H1 (cell line): ENCODE data around the gene MLNR. TPM values are rescaled to one million over a fixed set of nuclear protein-coding genes. Genes with fewer than 3 reads are reported as not detected.

Source experiments
- KDM1A ChIP-seq: fragments of 200-600, 300-600 bp; sonication (generic); IDR thresholded peaks from 2 replicates; pipeline ENCODE4 v1.7.1; 2016; ENCODE audit warnings: mild to moderate bottlenecking, low read length, borderline replicate concordance
- RAD21 ChIP-seq, 2 experiments: IDR thresholded peaks in 1 of 2; conservative IDR thresholded peaks in 1 of 2; 2 replicates each; pipeline ENCODE4 v1.6.1; 2011; ENCODE audit warnings: low read depth in 2 of 2, low read length in 2 of 2, improper control_type of control experiment in 1 of 2, inconsistent platforms in 1 of 2, mild to moderate bottlenecking in 1 of 2, moderate library complexity in 1 of 2
- RBBP5 ChIP-seq: IDR thresholded peaks from 2 replicates; pipeline ENCODE4 v1.7.1; 2012; ENCODE audit warnings: low read depth, mild to moderate bottlenecking, inconsistent platforms, low read length, moderate library complexity, borderline replicate concordance
- SIN3A ChIP-seq, 2 experiments: IDR thresholded peaks in 1 of 2; conservative IDR thresholded peaks in 1 of 2; 2 replicates each; pipeline ENCODE4 v1.6.1; 2011 to 2012; ENCODE audit warnings: low read length in 2 of 2, improper control_type of control experiment in 1 of 2, low read depth in 1 of 2, mild to moderate bottlenecking in 1 of 2
- SRF ChIP-seq: IDR thresholded peaks from 2 replicates; pipeline ENCODE4 v1.6.1; 2011; ENCODE audit warnings: mild to moderate bottlenecking, low read depth, low read length, moderate library complexity
- TEAD4 ChIP-seq: IDR thresholded peaks from 2 replicates; pipeline ENCODE4 v1.6.1; 2012; ENCODE audit warnings: low read depth, low read length, inconsistent platforms, mixed read lengths
- polyA plus RNA-seq, 7 experiments: library from polyadenylated mRNA; depleted of rRNA in 3 of 7; stranded (reverse) in 5 of 7; unstranded in 2 of 7; fragments of >200 nt in 5 of 7; fragments of 200-250 nt in 2 of 7; gene quantifications; 1 replicate in 5 of 7; 2 replicates in 1 of 7; 4 replicates in 1 of 7; pipeline versions ENCODE4 v1.2.1 to v1.2.3, GENCODE V29; 2011 to 2013; ENCODE audit warnings: missing spikeins in 2 of 7, mixed read lengths in 2 of 7
- total RNA-seq: library from RNA; stranded (reverse); fragmentation: NEBNext Ultra II Directional; extraction: Animal tissue kit (Norgen Biotek cat#: 25700); gene quantifications from 2 replicates; pipeline ENCODE4 v1.2.1, GENCODE V29; 2021

MLNR gene
- total and polyA plus RNA-seq, 2 of the 8 experiments (the other 6 are each of a cell fraction or from before 2014, with no cell fraction given), result 0.24 to 0.29 TPM

DNA sequence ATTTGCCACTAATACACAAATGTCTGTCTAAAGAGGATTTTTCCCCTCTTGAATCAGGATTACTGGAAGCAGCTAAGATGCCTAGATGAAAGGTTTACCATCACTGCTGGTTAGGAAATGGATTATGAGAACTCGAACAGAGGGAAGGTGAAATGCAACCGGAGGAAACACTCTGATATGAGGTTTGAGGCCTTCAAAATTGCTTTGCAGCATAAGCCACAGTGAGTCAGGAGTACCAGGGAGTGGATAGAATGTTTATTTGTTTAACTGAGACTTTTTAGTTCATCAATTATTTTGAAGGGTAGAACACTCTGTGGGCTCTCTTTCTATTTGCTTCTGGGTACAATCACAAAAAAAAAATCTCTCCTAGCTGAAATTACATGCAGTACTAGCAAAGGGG is 45.7 kb downstream of the MLNR start (continued):
- TF ChIP-seq SIN3A (conservative IDR thresholded peaks at IDR 0.05 in 1 of 2, IDR thresholded peaks at IDR 0.05 in 1 of 2; ENCODE audit: low read depth in 1 of 2, low read length in 2 of 2) (no peak), SRF (no peak), RBBP5 (no peak), KDM1A (no peak), TEAD4 (no peak), RAD21 (IDR thresholded peaks at IDR 0.05 in 1 of 2, conservative IDR thresholded peaks at IDR 0.05 in 1 of 2; ENCODE audit: low read depth in 2 of 2, low read length in 2 of 2) (no peak)
